ENCODE measurements around the gene CADM2. TPM values are rescaled to one million over a fixed set of nuclear protein-coding genes. Genes with fewer than 3 reads are reported as not detected.

Gene CADM2
- total RNA-seq, 1 donor: 2.2 TPM

DNA sequence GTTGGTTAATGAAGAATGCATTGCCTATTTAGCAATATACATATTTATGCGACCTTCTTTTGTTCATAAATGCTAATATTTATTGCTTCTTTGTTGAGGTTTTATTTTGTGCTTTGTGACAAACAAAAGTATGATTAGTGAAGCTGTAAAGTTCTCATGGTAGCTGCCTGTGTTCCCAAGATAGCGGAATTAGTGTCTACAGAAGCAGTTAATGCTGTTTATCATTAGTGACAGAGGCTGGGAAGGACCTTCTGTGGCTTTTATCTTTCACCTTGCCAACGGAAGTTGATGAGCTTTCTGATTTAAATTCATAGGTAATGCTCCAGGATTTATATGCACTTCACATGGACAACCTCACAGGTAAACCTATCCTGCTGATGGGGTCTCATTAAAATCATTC, 418.3 kb downstream of the CADM2 start:
- H3K4me3 ChIP-seq (ENCODE audit: low read depth, low read length): no peak overlapping the region
- TF ChIP-seq, protein P1, sequence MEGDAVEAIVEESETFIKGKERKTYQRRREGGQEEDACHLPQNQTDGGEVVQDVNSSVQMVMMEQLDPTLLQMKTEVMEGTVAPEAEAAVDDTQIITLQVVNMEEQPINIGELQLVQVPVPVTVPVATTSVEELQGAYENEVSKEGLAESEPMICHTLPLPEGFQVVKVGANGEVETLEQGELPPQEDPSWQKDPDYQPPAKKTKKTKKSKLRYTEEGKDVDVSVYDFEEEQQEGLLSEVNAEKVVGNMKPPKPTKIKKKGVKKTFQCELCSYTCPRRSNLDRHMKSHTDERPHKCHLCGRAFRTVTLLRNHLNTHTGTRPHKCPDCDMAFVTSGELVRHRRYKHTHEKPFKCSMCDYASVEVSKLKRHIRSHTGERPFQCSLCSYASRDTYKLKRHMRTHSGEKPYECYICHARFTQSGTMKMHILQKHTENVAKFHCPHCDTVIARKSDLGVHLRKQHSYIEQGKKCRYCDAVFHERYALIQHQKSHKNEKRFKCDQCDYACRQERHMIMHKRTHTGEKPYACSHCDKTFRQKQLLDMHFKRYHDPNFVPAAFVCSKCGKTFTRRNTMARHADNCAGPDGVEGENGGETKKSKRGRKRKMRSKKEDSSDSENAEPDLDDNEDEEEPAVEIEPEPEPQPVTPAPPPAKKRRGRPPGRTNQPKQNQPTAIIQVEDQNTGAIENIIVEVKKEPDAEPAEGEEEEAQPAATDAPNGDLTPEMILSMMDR (IDR thresholded peaks at IDR 0.05; ENCODE audit: insufficient read depth, low read length): no peak
- DNase-seq (ENCODE audit: low read depth): no peak

GRCh38 chr3:85384372-85384771, 425.6 kb downstream of the CADM2 start:
- TF ChIP-seq, protein P1 (IDR thresholded peaks at IDR 0.05; ENCODE audit: insufficient read depth, low read length): no peak
- no peak for DNase-seq (ENCODE audit: low read depth)
- no peak overlapping the region for H3K4me3 ChIP-seq (ENCODE audit: low read depth, low read length)

DNA sequence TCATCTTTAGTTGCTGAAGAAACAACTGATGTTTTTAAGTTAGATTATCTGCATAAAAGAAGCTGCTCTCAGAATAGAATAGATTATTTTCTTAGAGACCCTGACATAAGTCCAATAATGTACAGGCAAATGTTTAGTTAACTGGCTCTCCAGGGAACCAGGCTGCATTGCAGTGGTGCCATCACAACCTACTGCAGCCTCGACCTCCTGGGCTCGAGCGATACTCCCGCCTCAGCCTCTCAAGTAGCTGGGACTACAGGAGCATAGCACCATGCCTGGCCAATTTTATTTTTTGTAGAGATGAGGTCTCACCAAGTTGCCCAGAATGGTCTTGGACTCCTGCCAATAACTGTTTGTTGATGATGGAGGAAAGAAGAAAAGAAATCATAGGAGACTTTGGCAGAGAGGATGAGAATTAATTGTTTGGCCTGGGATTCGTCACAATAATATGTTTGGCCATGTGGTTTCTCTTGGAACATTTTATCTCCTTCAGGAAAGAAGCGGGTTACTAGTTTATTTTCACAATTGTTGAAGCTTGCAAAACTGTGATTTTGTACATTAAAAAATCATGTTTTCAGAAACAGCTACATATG, 429.2 kb downstream of the CADM2 start:
- TF ChIP-seq, protein P1 (IDR thresholded peaks at IDR 0.05; ENCODE audit: insufficient read depth, low read length): no peak
- DNase-seq (ENCODE audit: low read depth): no peak
- no peak overlapping the region for H3K4me3 ChIP-seq (ENCODE audit: low read depth, low read length)

DNA sequence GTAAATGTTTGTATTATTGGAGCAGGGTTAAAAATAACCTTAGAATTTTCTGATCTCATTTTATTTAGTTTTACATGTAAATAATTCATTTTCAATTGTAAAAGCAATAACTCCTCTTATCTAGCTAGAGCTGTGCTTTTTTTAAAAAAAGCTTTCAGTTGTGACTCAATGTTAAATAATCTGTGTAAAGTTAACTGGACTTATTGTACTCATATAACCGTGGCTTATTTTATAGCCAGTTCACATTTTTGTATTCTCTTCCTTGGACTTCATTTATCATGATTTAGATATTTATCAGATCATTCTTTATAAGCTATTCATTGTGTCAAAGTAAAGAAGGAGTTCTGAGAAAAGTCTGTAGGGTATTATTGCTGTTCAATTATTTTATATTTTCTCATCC, 435.6 kb downstream of the CADM2 start:
- DNase-seq (ENCODE audit: low read depth): no peak
- H3K4me3 ChIP-seq (ENCODE audit: low read depth, low read length): no peak overlapping the region
- TF ChIP-seq, protein P1 (IDR thresholded peaks at IDR 0.05; ENCODE audit: insufficient read depth, low read length): no peak

GRCh38 chr3:85397434-85397833, 438.6 kb downstream of the CADM2 start:
- TF ChIP-seq, protein P1 (IDR thresholded peaks at IDR 0.05; ENCODE audit: insufficient read depth, low read length): no peak
- no peak for DNase-seq (ENCODE audit: low read depth)
- no peak overlapping the region for H3K4me3 ChIP-seq (ENCODE audit: low read depth, low read length)

GRCh38 chr3:85426121-85426520, 467.3 kb downstream of the CADM2 start:
- no peak overlapping the region for H3K4me3 ChIP-seq (ENCODE audit: low read depth, low read length)
- DNase-seq (ENCODE audit: low read depth): no peak
- TF ChIP-seq, protein P1 (IDR thresholded peaks at IDR 0.05; ENCODE audit: insufficient read depth, low read length): no peak

GRCh38 chr3:85427467-85427866, 468.7 kb downstream of the CADM2 start:
- no peak for DNase-seq (ENCODE audit: low read depth)
- no peak overlapping the region for H3K4me3 ChIP-seq (ENCODE audit: low read depth, low read length)
- TF ChIP-seq, protein P1 (IDR thresholded peaks at IDR 0.05; ENCODE audit: insufficient read depth, low read length): no peak
